Panc1 (cell line): Measurements from ENCODE around the gene CWC27.

Source experiments
- CTCF ChIP-seq: fragments of 450-650 bp; IDR thresholded peaks from 2 replicates; pipeline ENCODE4 v1.5.1; 2017; ENCODE audit warnings: mild to moderate bottlenecking
- POLR2AphosphoS5 ChIP-seq: IDR thresholded peaks from 2 replicates; pipeline ENCODE4 v1.6.1; 2012; ENCODE audit warnings: mild to moderate bottlenecking, low read depth, low read length, moderate library complexity
- REST ChIP-seq, 2 experiments: IDR thresholded peaks; 2 replicates each; pipeline ENCODE4 v1.6.1; 2011 to 2012; ENCODE audit warnings: low read depth in 2 of 2, control low read depth in 1 of 2, low read length in 1 of 2, mild to moderate bottlenecking in 1 of 2, moderate library complexity in 1 of 2; ENCODE audit not compliant: insufficient read depth in 1 of 2
- SIN3A ChIP-seq: IDR thresholded peaks from 2 replicates; pipeline ENCODE4 v1.6.1; 2012; ENCODE audit warnings: low read depth, mild to moderate bottlenecking, low read length, moderate library complexity, borderline replicate concordance; ENCODE audit not compliant: insufficient read depth

GRCh38 chr5:64835266-64835665 is 66.5 kb downstream of the CWC27 start:
- TF ChIP-seq SIN3A: no peak
- TF ChIP-seq CTCF: no peak
- no peak for TF ChIP-seq POLR2AphosphoS5
- no peak for TF ChIP-seq REST (IDR thresholded peaks at IDR 0.05; ENCODE audit: insufficient read depth in 1 of 2, low read depth in 2 of 2, low read length in 1 of 2)
